ENCODE measurements around the gene DUSP12. TPM values are rescaled to one million over a fixed set of nuclear protein-coding genes. Genes with fewer than 3 reads are reported as not detected.

DUSP12 gene
- total RNA-seq, 1 donor from 2014 or later, result 35.5 TPM

- Histone ChIP-seq H3K9ac (ENCODE audit: low read depth in 1 of 3, low read length in 3 of 3) (peak overlapping the region; percentile 67 to 80 (median 79)), H3K27me3 (ENCODE audit: control insufficient read depth in 3 of 3, insufficient read depth in 3 of 3, low read length in 3 of 3) (peaks cover 8 to 45% (median 36%) of the 10 kb centered on the region in 3 donors), H3K4me3 (ENCODE audit: low read length in 3 of 3) (peak overlapping the region; percentile 65 to 83 (median 78)), H3K36me3 (ENCODE audit: control insufficient read depth in 3 of 3, insufficient read depth in 3 of 3, low read length in 3 of 3) (no peaks in the 10 kb centered on the region), H3K27ac (ENCODE audit: low read depth, low read length) (peak overlapping the region; percentile 68), H3K4me1 (ENCODE audit: control insufficient read depth in 3 of 3, insufficient read depth in 3 of 3, low read length in 3 of 3) (peaks cover 8 to 22% (median 10%) of the 10 kb centered on the region in 3 donors), H3K9me3 (ENCODE audit: control insufficient read depth in 3 of 3, low read length in 3 of 3) (no peaks in the 10 kb centered on the region)
Observed at GRCh38 chr1:161727256-161727924, 22.2 kb upstream of the DUSP12 start.

- peaks cover 8 to 22% (median 10%) of the 10 kb centered on the region in 3 donors for H3K4me1 ChIP-seq (ENCODE audit: control insufficient read depth in 3 of 3, insufficient read depth in 3 of 3, low read length in 3 of 3)
- H3K9ac ChIP-seq (ENCODE audit: low read depth in 1 of 3, low read length in 3 of 3), result no peak overlapping the region
- H3K4me3 ChIP-seq (ENCODE audit: low read length in 3 of 3), result no peak overlapping the region
- H3K27me3 ChIP-seq (ENCODE audit: control insufficient read depth in 3 of 3, insufficient read depth in 3 of 3, low read length in 3 of 3), result peaks cover 2 to 35% (median 28%) of the 10 kb centered on the region in 3 donors
- H3K9me3 ChIP-seq (ENCODE audit: control insufficient read depth in 3 of 3, low read length in 3 of 3), result no peaks in the 10 kb centered on the region
- H3K27ac ChIP-seq (ENCODE audit: low read depth, low read length), result no peak overlapping the region
- no peaks in the 10 kb centered on the region for H3K36me3 ChIP-seq (ENCODE audit: control insufficient read depth in 3 of 3, insufficient read depth in 3 of 3, low read length in 3 of 3)
Observed at GRCh38 chr1:161728376-161729226, 21.0 kb upstream of the DUSP12 start.

DNA sequence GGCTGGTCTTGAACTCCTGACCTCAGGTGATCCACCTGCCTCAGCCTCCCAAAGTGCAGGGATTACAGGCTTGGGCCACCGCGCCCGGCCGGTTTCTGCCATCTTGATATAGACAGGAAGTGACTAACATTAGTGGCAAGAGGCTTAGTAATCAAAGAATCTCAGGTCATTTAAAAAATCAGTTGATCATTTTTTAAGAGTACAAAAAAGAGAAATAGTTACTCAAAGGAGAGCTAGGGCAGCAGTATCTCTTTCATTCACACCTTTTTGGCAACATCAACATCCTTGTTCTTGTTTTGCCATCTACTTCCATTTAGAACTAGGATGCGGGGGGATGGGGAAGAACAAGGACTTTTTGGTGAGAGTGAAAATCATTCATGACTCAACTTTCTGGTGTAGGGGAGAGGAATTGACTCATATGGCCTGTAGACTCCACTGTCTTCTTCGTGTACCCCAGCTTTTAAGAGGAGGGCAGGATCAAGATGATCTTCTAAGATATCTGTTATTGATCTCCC is 19.5 kb upstream of the DUSP12 start:
- H3K4me1 ChIP-seq (ENCODE audit: control insufficient read depth in 3 of 3, insufficient read depth in 3 of 3, low read length in 3 of 3), result peaks cover 8 to 22% (median 10%) of the 10 kb centered on the region in 3 donors
- no peak overlapping the region for H3K9ac ChIP-seq (ENCODE audit: low read depth in 1 of 3, low read length in 3 of 3)
- no peaks in the 10 kb centered on the region for H3K9me3 ChIP-seq (ENCODE audit: control insufficient read depth in 3 of 3, low read length in 3 of 3)
- H3K4me3 ChIP-seq (ENCODE audit: low read length in 3 of 3), result no peak overlapping the region
- peaks cover 0 to 25% (median 22%) of the 10 kb centered on the region in 3 donors for H3K27me3 ChIP-seq (ENCODE audit: control insufficient read depth in 3 of 3, insufficient read depth in 3 of 3, low read length in 3 of 3)
- no peaks in the 10 kb centered on the region for H3K36me3 ChIP-seq (ENCODE audit: control insufficient read depth in 3 of 3, insufficient read depth in 3 of 3, low read length in 3 of 3)
- no peak overlapping the region for H3K27ac ChIP-seq (ENCODE audit: low read depth, low read length)

DNA sequence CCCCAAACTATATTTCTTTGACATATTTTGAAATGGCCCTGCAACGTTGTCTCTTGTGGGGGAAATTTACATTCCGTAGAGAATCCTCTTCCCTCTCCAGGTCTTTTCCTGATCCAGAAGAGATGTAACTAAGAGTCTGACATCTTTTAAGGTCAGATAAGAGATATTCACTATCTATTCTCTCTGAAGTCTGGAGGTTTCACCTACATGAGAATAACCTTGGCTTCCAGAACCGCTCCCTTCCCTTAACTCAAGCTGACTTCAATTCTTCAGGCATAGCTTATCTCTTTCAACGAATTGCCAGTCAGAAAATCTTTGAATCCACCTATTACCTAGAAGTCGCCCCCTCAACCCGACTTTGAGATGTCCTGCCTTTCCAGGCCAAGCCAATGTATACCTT is 18.3 kb upstream of the DUSP12 start:
- H3K4me3 ChIP-seq (ENCODE audit: low read length in 3 of 3), result no peak overlapping the region
- no peak overlapping the region for H3K27ac ChIP-seq (ENCODE audit: low read depth, low read length)
- no peak overlapping the region for H3K9ac ChIP-seq (ENCODE audit: low read depth in 1 of 3, low read length in 3 of 3)
- H3K36me3 ChIP-seq (ENCODE audit: control insufficient read depth in 3 of 3, insufficient read depth in 3 of 3, low read length in 3 of 3), result no peaks in the 10 kb centered on the region
- H3K9me3 ChIP-seq (ENCODE audit: control insufficient read depth in 3 of 3, low read length in 3 of 3), result no peaks in the 10 kb centered on the region
- H3K4me1 ChIP-seq (ENCODE audit: control insufficient read depth in 3 of 3, insufficient read depth in 3 of 3, low read length in 3 of 3), result peaks cover 0 to 11% (median 3%) of the 10 kb centered on the region in 3 donors
- H3K27me3 ChIP-seq (ENCODE audit: control insufficient read depth in 3 of 3, insufficient read depth in 3 of 3, low read length in 3 of 3), result peaks cover 0 to 15% (median 10%) of the 10 kb centered on the region in 3 donors

GRCh38 chr1:161731981-161732718 is 17.4 kb upstream of the DUSP12 start:
- H3K9me3 ChIP-seq (ENCODE audit: control insufficient read depth in 3 of 3, low read length in 3 of 3), result no peaks in the 10 kb centered on the region
- no peaks in the 10 kb centered on the region for H3K36me3 ChIP-seq (ENCODE audit: control insufficient read depth in 3 of 3, insufficient read depth in 3 of 3, low read length in 3 of 3)
- H3K4me1 ChIP-seq (ENCODE audit: control insufficient read depth in 3 of 3, insufficient read depth in 3 of 3, low read length in 3 of 3), result peaks cover 0 to 5% (median 1%) of the 10 kb centered on the region in 3 donors
- H3K9ac ChIP-seq (ENCODE audit: low read depth in 1 of 3, low read length in 3 of 3), result no peak overlapping the region
- H3K4me3 ChIP-seq (ENCODE audit: low read length in 3 of 3), result no peak overlapping the region
- H3K27ac ChIP-seq (ENCODE audit: low read depth, low read length), result no peak overlapping the region
- H3K27me3 ChIP-seq (ENCODE audit: control insufficient read depth in 3 of 3, insufficient read depth in 3 of 3, low read length in 3 of 3), result peaks cover 0 to 11% (median 6%) of the 10 kb centered on the region in 3 donors

DNA sequence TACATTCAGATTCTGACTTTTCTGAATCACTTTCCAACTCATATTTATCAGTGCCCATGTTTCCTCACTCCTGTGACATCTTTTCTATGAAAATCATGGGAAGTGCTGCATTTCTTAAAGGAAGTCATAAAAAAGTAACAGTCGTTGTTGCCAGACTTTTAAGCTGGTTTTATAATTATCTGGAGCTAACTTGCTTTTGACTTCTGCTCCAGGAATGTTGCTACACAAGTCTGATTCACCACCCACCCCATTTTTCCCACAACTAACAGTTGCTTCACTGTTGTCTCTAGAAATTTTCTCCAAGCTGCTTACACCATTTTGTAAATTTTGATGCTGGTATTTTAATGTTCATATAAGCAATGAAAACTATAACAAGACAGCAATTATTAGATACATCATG is 16.1 kb upstream of the DUSP12 start:
- Histone ChIP-seq H3K4me3 (ENCODE audit: low read length in 3 of 3) (no peak overlapping the region), H3K36me3 (ENCODE audit: control insufficient read depth in 3 of 3, insufficient read depth in 3 of 3, low read length in 3 of 3) (no peaks in the 10 kb centered on the region), H3K9ac (ENCODE audit: low read depth in 1 of 3, low read length in 3 of 3) (no peak overlapping the region), H3K9me3 (ENCODE audit: control insufficient read depth in 3 of 3, low read length in 3 of 3) (no peaks in the 10 kb centered on the region), H3K4me1 (ENCODE audit: control insufficient read depth in 3 of 3, insufficient read depth in 3 of 3, low read length in 3 of 3) (no peaks in the 10 kb centered on the region), H3K27me3 (ENCODE audit: control insufficient read depth in 3 of 3, insufficient read depth in 3 of 3, low read length in 3 of 3) (peaks cover 0 to 5% (median 0%) of the 10 kb centered on the region in 3 donors), H3K27ac (ENCODE audit: low read depth, low read length) (no peak overlapping the region)

GRCh38 chr1:161735837-161736236 is 13.7 kb upstream of the DUSP12 start:
- Histone ChIP-seq H3K27me3 (ENCODE audit: control insufficient read depth in 3 of 3, insufficient read depth in 3 of 3, low read length in 3 of 3) (peaks cover 0 to 3% (median 0%) of the 10 kb centered on the region in 3 donors), H3K4me3 (ENCODE audit: low read length in 3 of 3) (no peak overlapping the region), H3K36me3 (ENCODE audit: control insufficient read depth in 3 of 3, insufficient read depth in 3 of 3, low read length in 3 of 3) (no peaks in the 10 kb centered on the region), H3K27ac (ENCODE audit: low read depth, low read length) (no peak overlapping the region), H3K4me1 (ENCODE audit: control insufficient read depth in 3 of 3, insufficient read depth in 3 of 3, low read length in 3 of 3) (no peaks in the 10 kb centered on the region), H3K9ac (ENCODE audit: low read depth in 1 of 3, low read length in 3 of 3) (no peak overlapping the region), H3K9me3 (ENCODE audit: control insufficient read depth in 3 of 3, low read length in 3 of 3) (no peaks in the 10 kb centered on the region)

GRCh38 chr1:161736335-161736969 is 13.1 kb upstream of the DUSP12 start:
- peaks cover 0 to 3% (median 0%) of the 10 kb centered on the region in 3 donors for H3K27me3 ChIP-seq (ENCODE audit: control insufficient read depth in 3 of 3, insufficient read depth in 3 of 3, low read length in 3 of 3)
- no peak overlapping the region for H3K9ac ChIP-seq (ENCODE audit: low read depth in 1 of 3, low read length in 3 of 3)
- H3K27ac ChIP-seq (ENCODE audit: low read depth, low read length), result no peak overlapping the region
- no peaks in the 10 kb centered on the region for H3K4me1 ChIP-seq (ENCODE audit: control insufficient read depth in 3 of 3, insufficient read depth in 3 of 3, low read length in 3 of 3)
- H3K36me3 ChIP-seq (ENCODE audit: control insufficient read depth in 3 of 3, insufficient read depth in 3 of 3, low read length in 3 of 3), result no peaks in the 10 kb centered on the region
- no peaks in the 10 kb centered on the region for H3K9me3 ChIP-seq (ENCODE audit: control insufficient read depth in 3 of 3, low read length in 3 of 3)
- no peak overlapping the region for H3K4me3 ChIP-seq (ENCODE audit: low read length in 3 of 3)

- Histone ChIP-seq H3K4me1 (ENCODE audit: control insufficient read depth in 3 of 3, insufficient read depth in 3 of 3, low read length in 3 of 3) (no peaks in the 10 kb centered on the region), H3K9me3 (ENCODE audit: control insufficient read depth in 3 of 3, low read length in 3 of 3) (no peaks in the 10 kb centered on the region), H3K36me3 (ENCODE audit: control insufficient read depth in 3 of 3, insufficient read depth in 3 of 3, low read length in 3 of 3) (no peaks in the 10 kb centered on the region), H3K27ac (ENCODE audit: low read depth, low read length) (no peak overlapping the region), H3K4me3 (ENCODE audit: low read length in 3 of 3) (no peak overlapping the region), H3K27me3 (ENCODE audit: control insufficient read depth in 3 of 3, insufficient read depth in 3 of 3, low read length in 3 of 3) (peaks cover 0 to 3% (median 0%) of the 10 kb centered on the region in 3 donors), H3K9ac (ENCODE audit: low read depth in 1 of 3, low read length in 3 of 3) (no peak overlapping the region)
Observed at GRCh38 chr1:161737625-161738024, 12.0 kb upstream of the DUSP12 start.

Measured in skeletal muscle tissue (tissue), 4 donors.